ENCODE data around the gene KIAA0825. TPM values are rescaled to one million over a fixed set of nuclear protein-coding genes. Genes with fewer than 3 reads are reported as not detected.

Gene KIAA0825
- total RNA-seq, 1 donor from 2014 or later, result 5.0 TPM

DNA sequence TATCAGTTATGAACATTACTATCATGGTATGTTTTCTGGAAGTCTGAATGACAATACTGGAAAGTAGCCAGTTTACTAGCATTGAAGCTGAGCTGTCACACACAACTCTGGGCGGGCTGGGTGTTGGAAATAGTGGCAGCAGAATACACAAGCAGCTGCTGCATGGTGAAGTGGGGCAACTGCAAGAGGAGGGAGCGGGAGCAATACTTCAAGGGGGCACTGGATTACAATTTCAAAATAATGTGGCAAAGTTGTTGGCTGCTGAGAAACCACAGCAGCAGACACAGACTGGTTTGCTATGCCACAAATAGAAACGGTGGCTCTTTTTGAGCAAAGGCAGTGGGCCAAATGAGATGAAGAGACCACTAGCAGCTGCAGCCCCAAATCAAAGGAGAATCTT lies 350.2 kb downstream of the KIAA0825 start:
- no peak overlapping the region for H3K27ac Mint-ChIP-seq (ENCODE audit: unreplicated experiment)
- H3K27me3 Mint-ChIP-seq (ENCODE audit: unreplicated experiment), result no peaks in the 10 kb centered on the region
- no peaks in the 10 kb centered on the region for H3K4me1 Mint-ChIP-seq (ENCODE audit: unreplicated experiment)
- H3K9me3 Mint-ChIP-seq (ENCODE audit: unreplicated experiment), result peaks cover 25% of the 10 kb centered on the region
- H3K36me3 Mint-ChIP-seq (ENCODE audit: unreplicated experiment), result peaks cover 5% of the 10 kb centered on the region
- TF ChIP-seq, protein P1, sequence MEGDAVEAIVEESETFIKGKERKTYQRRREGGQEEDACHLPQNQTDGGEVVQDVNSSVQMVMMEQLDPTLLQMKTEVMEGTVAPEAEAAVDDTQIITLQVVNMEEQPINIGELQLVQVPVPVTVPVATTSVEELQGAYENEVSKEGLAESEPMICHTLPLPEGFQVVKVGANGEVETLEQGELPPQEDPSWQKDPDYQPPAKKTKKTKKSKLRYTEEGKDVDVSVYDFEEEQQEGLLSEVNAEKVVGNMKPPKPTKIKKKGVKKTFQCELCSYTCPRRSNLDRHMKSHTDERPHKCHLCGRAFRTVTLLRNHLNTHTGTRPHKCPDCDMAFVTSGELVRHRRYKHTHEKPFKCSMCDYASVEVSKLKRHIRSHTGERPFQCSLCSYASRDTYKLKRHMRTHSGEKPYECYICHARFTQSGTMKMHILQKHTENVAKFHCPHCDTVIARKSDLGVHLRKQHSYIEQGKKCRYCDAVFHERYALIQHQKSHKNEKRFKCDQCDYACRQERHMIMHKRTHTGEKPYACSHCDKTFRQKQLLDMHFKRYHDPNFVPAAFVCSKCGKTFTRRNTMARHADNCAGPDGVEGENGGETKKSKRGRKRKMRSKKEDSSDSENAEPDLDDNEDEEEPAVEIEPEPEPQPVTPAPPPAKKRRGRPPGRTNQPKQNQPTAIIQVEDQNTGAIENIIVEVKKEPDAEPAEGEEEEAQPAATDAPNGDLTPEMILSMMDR (IDR thresholded peaks at IDR 0.05), result no peak
- no peak overlapping the region for H3K4me3 Mint-ChIP-seq (ENCODE audit: unreplicated experiment)
- no peak for DNase-seq (ENCODE audit: extremely low spot score, unreplicated experiment)

DNA sequence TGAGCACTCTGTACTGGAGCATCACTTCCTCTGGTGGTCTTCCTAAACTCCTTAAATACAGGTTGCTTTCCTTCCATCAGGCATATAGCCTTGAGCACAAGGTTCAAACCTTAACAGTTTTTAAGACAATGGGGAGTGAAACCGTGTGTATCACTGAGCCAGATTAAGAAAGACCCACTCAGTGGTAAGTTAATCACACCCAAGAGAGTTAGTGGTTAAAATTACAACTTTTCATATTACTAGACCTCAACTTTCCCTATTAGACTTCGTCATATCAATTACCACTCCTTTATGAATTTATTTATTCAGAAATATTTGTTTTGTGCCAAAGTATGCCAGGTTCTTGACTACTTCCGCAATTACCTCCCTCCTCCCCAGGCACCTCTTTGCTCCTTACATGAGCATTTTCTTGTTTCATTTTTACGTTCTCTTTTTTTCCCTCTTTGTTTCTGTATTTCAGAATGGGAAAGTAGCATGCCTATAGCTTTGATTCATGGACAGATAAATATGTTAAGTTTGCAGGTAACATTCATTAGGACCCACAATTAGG lies 351.0 kb downstream of the KIAA0825 start:
- DNase-seq (ENCODE audit: extremely low spot score, unreplicated experiment), result no peak
- Mint-ChIP-seq H3K4me3 (ENCODE audit: unreplicated experiment) (no peak overlapping the region), H3K27ac (ENCODE audit: unreplicated experiment) (no peak overlapping the region), H3K36me3 (ENCODE audit: unreplicated experiment) (peaks cover 5% of the 10 kb centered on the region), H3K4me1 (ENCODE audit: unreplicated experiment) (no peaks in the 10 kb centered on the region), H3K27me3 (ENCODE audit: unreplicated experiment) (no peaks in the 10 kb centered on the region), H3K9me3 (ENCODE audit: unreplicated experiment) (peaks cover 25% of the 10 kb centered on the region)
- TF ChIP-seq, protein P1 (IDR thresholded peaks at IDR 0.05), result no peak

DNA sequence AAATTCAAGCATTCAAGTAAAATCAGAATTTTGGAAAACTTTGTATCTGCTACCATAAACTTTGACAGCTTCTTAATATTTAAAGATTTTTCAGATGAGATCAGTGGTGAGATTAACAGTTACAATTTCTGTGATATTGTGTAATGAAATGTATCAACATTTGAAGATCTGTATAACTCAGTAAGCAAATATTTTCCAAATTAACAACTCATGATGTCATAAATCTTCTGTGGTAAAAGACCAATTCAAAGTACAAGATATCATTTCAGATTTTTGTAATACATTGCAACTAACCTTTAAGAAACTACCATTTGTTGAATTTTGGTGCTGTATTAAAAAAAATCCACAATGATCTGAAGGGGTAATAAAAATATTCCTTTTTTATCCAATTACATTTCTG lies 352.2 kb downstream of the KIAA0825 start:
- H3K36me3 Mint-ChIP-seq (ENCODE audit: unreplicated experiment), result peaks cover 5% of the 10 kb centered on the region
- peaks cover 24% of the 10 kb centered on the region for H3K9me3 Mint-ChIP-seq (ENCODE audit: unreplicated experiment)
- TF ChIP-seq, protein P1 (IDR thresholded peaks at IDR 0.05), result no peak
- no peaks in the 10 kb centered on the region for H3K4me1 Mint-ChIP-seq (ENCODE audit: unreplicated experiment)
- no peak for DNase-seq (ENCODE audit: extremely low spot score, unreplicated experiment)
- no peak overlapping the region for H3K4me3 Mint-ChIP-seq (ENCODE audit: unreplicated experiment)
- H3K27me3 Mint-ChIP-seq (ENCODE audit: unreplicated experiment), result no peaks in the 10 kb centered on the region
- no peak overlapping the region for H3K27ac Mint-ChIP-seq (ENCODE audit: unreplicated experiment)

DNA sequence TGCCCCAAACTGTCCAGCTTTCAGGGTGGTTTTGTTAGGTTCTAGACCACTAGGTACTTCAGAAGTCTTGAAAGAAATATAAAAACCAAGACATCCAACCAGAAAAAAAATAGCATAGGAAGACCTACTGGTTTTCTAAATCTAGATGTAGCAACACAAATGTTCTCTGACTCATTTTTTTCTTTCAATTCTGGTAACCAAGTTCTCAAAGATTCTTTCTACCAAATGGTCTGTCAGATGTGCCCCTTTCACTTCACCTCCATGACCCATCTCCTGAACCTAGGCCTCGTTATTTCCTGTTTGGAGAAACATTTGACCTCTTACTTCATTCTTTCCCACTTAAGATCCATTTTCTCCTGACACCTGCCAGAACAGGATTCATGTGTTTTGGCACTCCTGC lies 355.3 kb downstream of the KIAA0825 start:
- Mint-ChIP-seq H3K36me3 (ENCODE audit: unreplicated experiment) (no peaks in the 10 kb centered on the region), H3K4me3 (ENCODE audit: unreplicated experiment) (no peak overlapping the region), H3K4me1 (ENCODE audit: unreplicated experiment) (no peaks in the 10 kb centered on the region), H3K9me3 (ENCODE audit: unreplicated experiment) (peaks cover 5% of the 10 kb centered on the region), H3K27me3 (ENCODE audit: unreplicated experiment) (no peaks in the 10 kb centered on the region), H3K27ac (ENCODE audit: unreplicated experiment) (no peak overlapping the region)
- TF ChIP-seq, protein P1 (IDR thresholded peaks at IDR 0.05), result no peak
- DNase-seq (ENCODE audit: extremely low spot score, unreplicated experiment), result no peak

DNA sequence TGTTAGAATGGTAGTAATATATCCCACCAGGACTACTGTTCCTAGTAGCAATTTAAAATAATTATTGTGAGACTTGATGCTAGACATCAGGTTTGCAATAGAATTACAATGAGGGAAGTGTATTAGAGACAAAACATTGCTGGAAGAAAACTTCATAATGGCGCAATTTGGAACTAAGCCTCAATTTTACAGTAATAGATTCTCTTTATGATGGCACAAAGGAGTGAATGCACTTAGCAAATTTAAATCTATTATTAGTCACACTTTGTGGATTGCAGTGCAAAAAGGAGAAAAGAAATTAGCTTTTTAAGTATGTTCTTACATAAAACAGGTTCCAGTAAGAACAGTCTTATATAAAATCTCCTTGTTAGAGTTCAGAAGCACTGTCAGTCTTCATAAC lies 358.3 kb downstream of the KIAA0825 start:
- no peaks in the 10 kb centered on the region for H3K36me3 Mint-ChIP-seq (ENCODE audit: unreplicated experiment)
- no peak overlapping the region for H3K4me3 Mint-ChIP-seq (ENCODE audit: unreplicated experiment)
- TF ChIP-seq, protein P1 (IDR thresholded peaks at IDR 0.05), result no peak
- DNase-seq (ENCODE audit: extremely low spot score, unreplicated experiment), result no peak
- H3K27ac Mint-ChIP-seq (ENCODE audit: unreplicated experiment), result no peak overlapping the region
- H3K4me1 Mint-ChIP-seq (ENCODE audit: unreplicated experiment), result no peaks in the 10 kb centered on the region
- H3K9me3 Mint-ChIP-seq (ENCODE audit: unreplicated experiment), result peaks cover 5% of the 10 kb centered on the region
- H3K27me3 Mint-ChIP-seq (ENCODE audit: unreplicated experiment), result peaks cover 2% of the 10 kb centered on the region

All from osteocyte (in vitro differentiated cells).